Memory B cell (primary cell): ENCODE measurements around the gene IFI44.

Source experiments
- ATAC-seq: fragments of 150-1000 bp; cut with Tn5 transposase; 2 replicates; pipeline ENCODE4 v1.10.0; 2021; ENCODE audit warnings: low read depth, mild to moderate bottlenecking, moderate library complexity
- DNase-seq, 2 donors: peaks; one replicate each; pipeline ENCODE4 v3.0.0; 2022; ENCODE audit warnings: low spot score in 2 of 2
- H3K27ac Mint-ChIP-seq: one replicate; pipeline ENCODE4 v1.8.0; 2022; ENCODE audit warnings: mild to moderate bottlenecking, moderate library complexity, mixed read lengths
- H3K27me3 Mint-ChIP-seq: one replicate; pipeline ENCODE4 v1.8.0; 2022; ENCODE audit warnings: mixed read lengths
- H3K36me3 Mint-ChIP-seq: one replicate; pipeline ENCODE4 v1.8.0; 2022; ENCODE audit warnings: mild to moderate bottlenecking, mixed read lengths
- H3K4me1 Mint-ChIP-seq: one replicate; pipeline ENCODE4 v1.8.0; 2022; ENCODE audit warnings: mixed read lengths
- H3K4me3 Mint-ChIP-seq: one replicate; pipeline ENCODE4 v1.8.0; 2022; ENCODE audit warnings: mild to moderate bottlenecking, moderate library complexity, mixed read lengths
- H3K9me3 Mint-ChIP-seq: one replicate; pipeline ENCODE4 v1.8.0; 2022; ENCODE audit warnings: mixed read lengths

The IFI44 gene

DNA sequence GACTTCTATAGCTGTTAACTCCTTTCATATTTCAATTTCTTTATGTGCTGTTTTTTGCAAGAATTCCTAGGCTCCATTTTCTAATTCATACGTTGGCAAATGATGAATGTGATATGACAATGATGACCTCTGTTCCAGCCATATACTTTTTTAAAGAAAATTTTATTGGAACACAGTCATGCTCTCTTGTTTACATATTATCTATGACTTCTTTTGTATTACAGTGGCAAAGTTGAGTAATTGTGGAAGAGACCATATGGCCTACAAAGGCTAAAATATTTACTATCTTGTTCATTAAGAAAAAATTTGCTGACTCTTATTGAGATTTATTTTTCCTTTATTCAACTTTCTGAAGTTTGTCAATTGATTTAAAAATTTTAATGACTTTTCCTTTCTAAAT, 22.3 kb upstream of the IFI44 start:
- Mint-ChIP-seq H3K27me3 (no peaks in the 10 kb centered on the region), H3K9me3 (no peaks in the 10 kb centered on the region), H3K4me1 (peaks cover 6% of the 10 kb centered on the region), H3K4me3 (no peak overlapping the region), H3K36me3 (peaks cover 3% of the 10 kb centered on the region), H3K27ac (no peak overlapping the region)
- ATAC-seq (no peak), DNase-seq (no peak)

DNA sequence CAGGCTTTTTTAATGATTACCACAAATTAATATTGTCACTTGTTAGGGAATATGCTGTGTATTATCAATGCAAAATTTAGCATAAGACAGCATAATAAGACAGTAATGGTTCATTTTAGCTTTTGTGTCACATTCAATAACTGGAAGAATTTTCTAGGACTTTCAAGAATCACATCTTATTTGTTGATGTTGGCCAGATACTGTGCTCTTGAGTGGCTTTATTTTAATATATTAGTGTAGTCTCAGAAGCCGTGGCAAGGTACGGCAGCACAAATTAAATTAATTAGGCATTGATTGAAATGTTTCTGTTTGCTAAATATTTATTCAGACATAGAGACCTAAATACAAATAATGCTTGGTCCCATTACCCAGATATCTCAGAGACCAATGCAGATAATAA, 19.0 kb upstream of the IFI44 start:
- Mint-ChIP-seq H3K27me3 (no peaks in the 10 kb centered on the region), H3K4me3 (no peak overlapping the region), H3K36me3 (peaks cover 5% of the 10 kb centered on the region), H3K27ac (no peak overlapping the region), H3K4me1 (peaks cover 3% of the 10 kb centered on the region), H3K9me3 (peaks cover 2% of the 10 kb centered on the region)
- ATAC-seq (no peak), DNase-seq (no peak)

DNA sequence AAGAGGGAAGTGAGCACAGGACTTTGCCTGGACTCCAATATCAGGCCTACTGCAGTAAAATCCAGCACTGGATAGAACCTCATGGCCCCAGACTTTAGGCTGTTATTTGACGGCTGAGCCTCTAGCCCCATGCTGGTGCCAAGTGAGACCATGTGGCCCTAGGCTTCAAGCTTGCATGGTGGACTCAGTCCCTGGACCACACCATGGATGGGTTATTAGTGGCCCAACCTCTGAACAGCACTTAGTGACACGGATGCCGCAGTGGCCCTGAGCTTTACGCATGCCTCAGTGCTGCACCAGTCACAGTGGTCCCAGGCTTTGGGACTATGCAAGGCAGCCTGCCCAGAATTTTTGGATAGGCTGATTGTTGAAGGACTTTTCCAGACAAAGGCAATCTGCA, 16.4 kb upstream of the IFI44 start:
- H3K36me3 Mint-ChIP-seq: peaks cover 5% of the 10 kb centered on the region
- H3K4me3 Mint-ChIP-seq: no peak overlapping the region

DNA sequence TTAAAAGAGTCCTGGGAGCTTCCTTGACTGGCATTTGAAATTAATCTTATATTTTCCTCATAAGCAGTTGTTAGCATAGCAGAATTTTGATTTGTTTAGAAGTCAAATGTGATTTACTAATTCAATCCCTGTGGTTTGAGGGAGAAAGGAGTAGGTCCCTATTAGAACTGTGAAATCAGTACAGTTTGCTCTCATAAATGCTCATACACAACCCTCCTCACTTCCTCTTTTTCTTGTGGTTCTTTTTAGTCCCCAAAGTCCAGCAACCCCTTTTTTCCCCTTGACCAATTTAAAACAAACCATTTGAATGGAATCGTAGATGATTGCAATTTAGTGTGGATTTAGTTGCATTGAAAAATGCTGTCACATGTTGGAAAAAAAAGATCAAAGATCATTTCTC, 9.2 kb upstream of the IFI44 start:
- peaks cover 2% of the 10 kb centered on the region for H3K9me3 Mint-ChIP-seq
- no peak overlapping the region for H3K4me3 Mint-ChIP-seq
- no peak overlapping the region for H3K27ac Mint-ChIP-seq
- H3K36me3 Mint-ChIP-seq: peaks cover 9% of the 10 kb centered on the region
- no peak for DNase-seq
- no peak for ATAC-seq
- peaks cover 8% of the 10 kb centered on the region for H3K4me1 Mint-ChIP-seq
- H3K27me3 Mint-ChIP-seq: no peaks in the 10 kb centered on the region

More for the DNA sequence above, 16.4 kb upstream of the IFI44 start:
- no peaks in the 10 kb centered on the region for H3K4me1 Mint-ChIP-seq
- H3K27me3 Mint-ChIP-seq: no peaks in the 10 kb centered on the region
- H3K27ac Mint-ChIP-seq: no peak overlapping the region
- DNase-seq (no peak), ATAC-seq (no peak)
- H3K9me3 Mint-ChIP-seq: peaks cover 2% of the 10 kb centered on the region

DNA sequence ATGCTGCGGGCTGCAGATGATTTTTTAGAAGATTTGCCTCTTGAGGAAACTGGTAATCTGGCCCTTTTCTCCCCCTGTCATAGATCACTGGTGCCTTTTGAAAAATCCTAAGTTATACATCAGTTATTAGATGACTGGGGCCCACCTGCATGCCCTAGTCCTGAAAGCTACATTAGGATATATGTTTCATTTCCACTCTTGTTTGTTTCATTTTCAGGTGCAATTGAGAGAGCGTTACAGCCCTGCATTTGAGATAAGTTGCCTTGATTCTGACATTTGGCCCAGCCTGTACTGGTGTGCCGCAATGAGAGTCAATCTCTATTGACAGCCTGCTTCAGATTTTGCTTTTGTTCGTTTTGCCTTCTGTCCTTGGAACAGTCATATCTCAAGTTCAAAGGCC, 8.1 kb upstream of the IFI44 start:
- Mint-ChIP-seq H3K4me1 (peaks cover 13% of the 10 kb centered on the region), H3K36me3 (peaks cover 10% of the 10 kb centered on the region), H3K4me3 (no peak overlapping the region), H3K9me3 (peaks cover 2% of the 10 kb centered on the region), H3K27me3 (no peaks in the 10 kb centered on the region), H3K27ac (no peak overlapping the region)
- DNase-seq: no peak
- no peak for ATAC-seq

DNA sequence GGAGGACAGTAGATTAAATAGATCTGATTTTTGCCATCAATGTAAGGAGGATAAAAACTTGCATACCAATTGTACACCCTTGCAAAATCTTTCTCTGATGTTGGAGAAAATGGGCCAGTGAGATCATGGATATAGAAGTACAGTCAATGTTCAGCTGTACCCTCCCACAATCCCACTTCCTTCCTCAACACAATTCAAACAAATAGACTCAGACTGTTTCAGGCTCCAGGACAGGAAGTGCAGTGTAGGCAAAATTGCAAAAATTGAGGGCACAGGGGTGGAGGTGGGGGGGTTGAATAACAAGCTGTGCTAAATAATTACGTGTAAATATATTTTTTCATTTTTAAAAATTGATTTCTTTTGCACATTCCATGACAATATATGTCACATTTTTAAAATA, 3.9 kb upstream of the IFI44 start:
- ATAC-seq: no peak
- Mint-ChIP-seq H3K36me3 (peaks cover 18% of the 10 kb centered on the region), H3K4me1 (peaks cover 15% of the 10 kb centered on the region), H3K9me3 (peaks cover 6% of the 10 kb centered on the region), H3K27ac (no peak overlapping the region), H3K27me3 (no peaks in the 10 kb centered on the region), H3K4me3 (no peak overlapping the region)
- DNase-seq: no peak

DNA sequence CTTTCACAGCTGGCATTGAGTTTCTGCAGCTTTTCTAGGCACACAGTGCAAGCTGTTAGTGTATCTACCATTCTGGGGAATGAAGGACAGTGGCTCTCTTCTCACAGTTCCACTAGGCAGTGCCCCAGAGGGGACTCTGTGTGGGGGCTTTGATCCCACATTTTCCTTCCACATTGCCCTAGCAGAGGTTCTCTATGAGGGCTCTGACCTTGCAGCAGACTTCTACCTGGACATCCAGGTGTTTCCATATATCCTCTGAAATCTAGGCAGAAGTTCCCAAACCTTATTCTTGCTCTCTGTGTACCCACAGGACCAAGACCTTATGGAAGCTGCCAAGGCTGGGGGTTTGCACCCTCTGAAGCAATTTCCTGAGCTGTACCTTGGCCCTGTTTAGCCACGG, 2.4 kb upstream of the IFI44 start:
- DNase-seq: no peak
- no peaks in the 10 kb centered on the region for H3K27me3 Mint-ChIP-seq
- H3K4me1 Mint-ChIP-seq: peaks cover 24% of the 10 kb centered on the region
- H3K36me3 Mint-ChIP-seq: peaks cover 15% of the 10 kb centered on the region
- ATAC-seq: no peak
- no peak overlapping the region for H3K4me3 Mint-ChIP-seq
- peaks cover 6% of the 10 kb centered on the region for H3K9me3 Mint-ChIP-seq
- no peak overlapping the region for H3K27ac Mint-ChIP-seq

DNA sequence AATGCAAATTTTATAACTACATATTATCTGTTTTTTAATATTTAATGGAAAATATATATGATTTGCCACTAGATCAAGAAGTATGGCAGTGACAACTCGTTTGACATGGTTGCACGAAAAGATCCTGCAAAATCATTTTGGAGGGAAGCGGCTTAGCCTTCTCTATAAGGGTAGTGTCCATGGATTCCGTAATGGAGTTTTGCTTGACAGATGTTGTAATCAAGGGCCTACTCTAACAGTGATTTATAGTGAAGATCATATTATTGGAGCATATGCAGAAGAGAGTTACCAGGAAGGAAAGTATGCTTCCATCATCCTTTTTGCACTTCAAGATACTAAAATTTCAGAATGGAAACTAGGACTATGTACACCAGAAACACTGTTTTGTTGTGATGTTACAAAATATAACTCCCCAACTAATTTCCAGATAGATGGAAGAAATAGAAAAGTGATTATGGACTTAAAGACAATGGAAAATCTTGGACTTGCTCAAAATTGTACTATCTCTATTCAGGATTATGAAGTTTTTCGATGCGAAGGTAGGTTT, 556 bp downstream of the IFI44 start:
- H3K4me3 Mint-ChIP-seq: peak overlapping the region; percentile 80
- peak overlapping the region; percentile 33 for H3K27ac Mint-ChIP-seq
- ATAC-seq (no peak), DNase-seq (no peak)
- H3K4me1 Mint-ChIP-seq: peaks cover 27% of the 10 kb centered on the region
- peaks cover 4% of the 10 kb centered on the region for H3K9me3 Mint-ChIP-seq
- H3K36me3 Mint-ChIP-seq: peaks cover 9% of the 10 kb centered on the region
- H3K27me3 Mint-ChIP-seq: no peaks in the 10 kb centered on the region

DNA sequence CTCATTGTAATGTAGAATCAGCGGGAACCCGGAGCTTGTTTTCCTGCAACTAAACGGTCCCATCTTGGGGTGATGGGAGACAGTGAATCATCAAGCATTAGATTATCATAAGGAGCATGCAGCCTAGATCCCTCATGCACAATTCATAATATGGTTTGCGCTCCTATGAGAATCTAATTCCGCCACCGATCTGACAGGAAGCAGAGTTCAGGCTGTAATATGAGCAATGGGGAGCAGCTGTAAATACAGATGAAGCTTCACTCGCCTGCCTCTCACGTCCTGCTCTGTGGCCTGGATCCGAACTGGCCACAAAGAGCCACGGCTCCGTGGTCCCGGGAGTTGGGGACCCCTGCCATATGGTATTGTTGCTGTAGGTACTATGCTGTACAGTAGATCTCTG, 1.6 kb downstream of the IFI44 start:
- H3K4me1 Mint-ChIP-seq: peaks cover 23% of the 10 kb centered on the region
- H3K27me3 Mint-ChIP-seq: no peaks in the 10 kb centered on the region
- H3K36me3 Mint-ChIP-seq: peaks cover 13% of the 10 kb centered on the region
- peak overlapping the region; percentile 80 for H3K4me3 Mint-ChIP-seq
- DNase-seq: no peak
- no peak for ATAC-seq
- peaks cover 4% of the 10 kb centered on the region for H3K9me3 Mint-ChIP-seq
- peak overlapping the region; percentile 45 for H3K27ac Mint-ChIP-seq

DNA sequence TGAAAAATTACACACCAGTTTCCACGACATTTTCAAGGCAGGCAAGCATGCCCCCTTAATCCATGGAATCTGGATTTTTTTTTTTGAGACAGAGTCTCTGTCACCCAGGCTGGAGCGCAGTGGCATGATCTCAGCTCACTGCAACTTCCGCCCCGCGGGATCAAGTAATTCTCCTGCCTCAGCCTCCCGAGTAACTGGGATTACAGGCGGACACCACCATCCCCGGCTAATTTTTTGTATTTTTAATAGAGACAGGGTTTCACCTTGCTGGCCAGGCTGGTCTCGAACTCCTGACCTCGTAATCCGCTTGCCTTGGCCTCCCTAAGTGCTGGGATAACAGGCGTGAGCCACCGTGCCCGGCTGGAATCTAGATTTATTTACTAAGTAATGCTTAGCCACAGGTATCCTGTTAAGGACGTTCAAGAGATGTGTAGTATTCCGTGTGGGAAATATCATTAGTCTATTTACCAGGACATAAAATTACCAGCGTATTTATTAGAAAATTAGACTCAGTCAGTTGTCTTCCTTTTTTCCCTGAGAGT, 2.5 kb downstream of the IFI44 start:
- peaks cover 23% of the 10 kb centered on the region for H3K4me1 Mint-ChIP-seq
- no peak overlapping the region for H3K27ac Mint-ChIP-seq
- no peak for ATAC-seq
- no peaks in the 10 kb centered on the region for H3K27me3 Mint-ChIP-seq
- H3K9me3 Mint-ChIP-seq: peaks cover 4% of the 10 kb centered on the region
- no peak for DNase-seq
- H3K36me3 Mint-ChIP-seq: peaks cover 11% of the 10 kb centered on the region
- H3K4me3 Mint-ChIP-seq: no peak overlapping the region

DNA sequence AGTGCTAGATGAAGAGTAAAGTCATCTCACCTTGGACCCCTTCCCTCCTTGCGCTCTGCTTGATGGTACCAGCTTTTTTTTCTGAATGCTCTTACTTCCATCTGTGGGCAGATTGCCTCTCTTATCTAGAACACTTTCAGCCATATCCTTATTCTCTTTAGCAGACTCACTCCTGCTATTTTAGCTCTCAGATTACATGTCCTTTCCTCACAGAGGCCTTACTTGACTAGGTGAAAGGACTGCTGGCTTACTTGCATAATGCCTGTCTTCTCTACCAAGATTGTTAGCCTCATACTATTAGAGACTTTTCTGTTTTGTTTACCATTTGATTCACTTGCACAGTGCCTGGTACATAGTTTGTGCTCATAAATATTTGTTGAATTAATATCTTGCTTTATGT, 9.3 kb downstream of the IFI44 start:
- no peak for DNase-seq
- no peak overlapping the region for H3K4me3 Mint-ChIP-seq
- H3K4me1 Mint-ChIP-seq: no peaks in the 10 kb centered on the region
- no peaks in the 10 kb centered on the region for H3K9me3 Mint-ChIP-seq
- H3K27me3 Mint-ChIP-seq: no peaks in the 10 kb centered on the region
- no peak for ATAC-seq
- H3K36me3 Mint-ChIP-seq: peaks cover 32% of the 10 kb centered on the region
- no peak overlapping the region for H3K27ac Mint-ChIP-seq

DNA sequence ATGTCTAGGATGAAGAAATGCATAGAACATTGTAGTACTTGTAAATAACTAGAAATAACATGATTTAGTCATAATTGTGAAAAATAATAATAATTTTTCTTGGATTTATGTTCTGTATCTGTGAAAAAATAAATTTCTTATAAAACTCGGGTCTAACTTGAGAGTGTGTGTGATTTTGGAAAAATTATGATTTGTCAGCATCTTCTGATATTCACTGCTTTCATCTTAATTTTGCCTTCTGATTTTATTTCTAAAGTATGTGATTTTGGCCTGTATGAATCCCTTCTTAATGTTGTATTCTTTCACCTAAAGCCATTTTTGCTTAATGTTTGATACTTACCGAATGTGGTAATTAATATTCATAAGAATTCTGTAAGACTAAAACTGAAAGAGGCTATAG, 14.3 kb downstream of the IFI44 start:
- Mint-ChIP-seq H3K27ac (no peak overlapping the region), H3K4me3 (no peak overlapping the region), H3K9me3 (no peaks in the 10 kb centered on the region), H3K27me3 (peaks cover 1% of the 10 kb centered on the region), H3K36me3 (peaks cover 22% of the 10 kb centered on the region), H3K4me1 (no peaks in the 10 kb centered on the region)
- DNase-seq (no peak), ATAC-seq (no peak)

DNA sequence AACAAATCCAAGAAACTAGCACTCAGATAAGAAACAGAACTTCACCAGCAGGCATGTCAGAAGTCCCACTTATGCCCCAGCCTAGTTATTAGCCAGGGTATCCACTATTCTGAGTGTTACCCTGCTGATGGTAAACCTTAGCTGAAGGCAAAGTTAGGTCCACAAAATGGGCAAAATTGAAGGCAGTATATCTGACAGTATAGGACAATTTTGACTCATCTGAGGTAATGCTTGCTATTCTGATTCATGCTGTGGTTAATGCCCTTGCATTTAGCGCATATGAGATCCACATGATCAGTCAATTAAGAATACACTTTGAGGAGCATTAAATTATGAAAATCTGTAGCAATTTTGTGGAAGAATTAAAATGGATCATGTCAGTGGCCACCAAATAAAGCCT, 15.1 kb downstream of the IFI44 start:
- ATAC-seq: no peak
- H3K4me1 Mint-ChIP-seq: no peaks in the 10 kb centered on the region

DNA sequence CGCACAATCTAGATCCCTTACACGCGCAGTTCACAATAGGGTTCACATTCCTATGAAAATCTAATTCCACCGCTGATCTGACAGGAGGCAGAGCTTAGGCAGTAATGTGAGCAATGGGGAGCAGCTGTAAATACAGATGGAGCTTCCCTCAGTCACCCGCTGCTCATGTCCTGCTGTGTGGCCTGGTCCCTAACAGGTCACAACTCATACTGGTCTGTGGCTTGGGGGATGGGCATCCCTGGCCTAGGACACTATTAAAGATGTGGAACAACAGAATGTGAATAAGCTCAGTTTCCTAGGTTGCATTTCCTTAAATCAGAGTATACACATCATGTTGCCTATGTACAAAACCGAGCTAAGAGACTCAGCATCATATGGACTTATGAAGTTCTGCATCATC, 16.2 kb downstream of the IFI44 start:
- H3K36me3 Mint-ChIP-seq: peaks cover 11% of the 10 kb centered on the region
- no peak overlapping the region for H3K4me3 Mint-ChIP-seq
- ATAC-seq (no peak), DNase-seq (no peak)
- H3K4me1 Mint-ChIP-seq: no peaks in the 10 kb centered on the region
- H3K27ac Mint-ChIP-seq: no peak overlapping the region
- peaks cover 1% of the 10 kb centered on the region for H3K27me3 Mint-ChIP-seq
- H3K9me3 Mint-ChIP-seq: no peaks in the 10 kb centered on the region

More for the DNA sequence above, 15.1 kb downstream of the IFI44 start:
- Mint-ChIP-seq H3K27me3 (peaks cover 1% of the 10 kb centered on the region), H3K4me3 (no peak overlapping the region), H3K9me3 (no peaks in the 10 kb centered on the region), H3K27ac (no peak overlapping the region), H3K36me3 (peaks cover 18% of the 10 kb centered on the region)
- DNase-seq: no peak

DNA sequence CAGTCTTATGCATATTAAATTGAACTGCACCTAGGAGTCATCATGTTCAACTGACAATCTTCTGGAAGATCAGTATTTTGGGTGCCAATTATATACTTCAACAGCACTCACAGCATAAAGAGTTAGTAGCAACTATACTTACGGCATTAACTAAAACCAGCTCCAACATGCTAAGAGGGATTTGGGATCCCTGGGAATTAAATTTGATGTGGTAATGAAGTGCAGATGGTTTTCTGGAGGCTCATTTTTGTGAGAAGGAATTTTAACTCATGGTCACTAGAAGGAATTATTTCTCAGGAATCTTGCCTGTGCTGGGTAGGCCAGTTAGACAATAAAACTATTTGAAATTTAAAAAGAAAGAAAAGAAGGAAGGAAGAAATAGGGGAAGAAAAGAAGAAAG, 18.3 kb downstream of the IFI44 start:
- H3K4me1 Mint-ChIP-seq: no peaks in the 10 kb centered on the region
- no peaks in the 10 kb centered on the region for H3K9me3 Mint-ChIP-seq
- peaks cover 1% of the 10 kb centered on the region for H3K27me3 Mint-ChIP-seq
- no peak overlapping the region for H3K27ac Mint-ChIP-seq
- peaks cover 4% of the 10 kb centered on the region for H3K36me3 Mint-ChIP-seq
- ATAC-seq (no peak), DNase-seq (no peak)
- no peak overlapping the region for H3K4me3 Mint-ChIP-seq
